ENCODE measurements around the gene SIRPG. TPM values are rescaled to one million over a fixed set of nuclear protein-coding genes. Genes with fewer than 3 reads are reported as not detected.

SIRPG gene
- total and polyA plus RNA-seq, 2 of the 13 experiments (the other 11 are each of a cell fraction or from before 2014, with no cell fraction given) = not detected

GRCh38 chr20:1688886-1689538, 31.4 kb upstream of the SIRPG start:
- no peaks in the 10 kb centered on the region for H3K79me2 ChIP-seq (ENCODE audit: insufficient read depth, low read length)
- H3K9me3 ChIP-seq (ENCODE audit: low read length) = no peaks in the 10 kb centered on the region
- H3K4me1 ChIP-seq (ENCODE audit: insufficient read depth, low read length) = no peaks in the 10 kb centered on the region
- intact Hi-C loops (cut with micrococcal nuclease; ENCODE audit: unreplicated experiment) = no loop called here
- WGBS (ENCODE audit: low lambda C conversion rate) = 15% methylated on average over 4 of the region's 4 CpGs
- in situ Hi-C loops (cut with HindIII; ENCODE audit: extremely low pct_ligation_motif_present, low pct_unique_long_range_greater_than_20kb) = no loop called here
- H3K36me3 ChIP-seq (replicated peaks in 1 of 2; ENCODE audit: control insufficient read depth in 1 of 2, insufficient read depth in 2 of 2, low read length in 2 of 2) = no peaks in the 10 kb centered on the region
- ChIA-PET POLR2A (no interaction called here), CTCF (ENCODE audit: low intra/inter-chr PET ratio, low total read pairs) (no interaction called here)
- no TSS peak for BruUV-seq (replicated peaks)
- DNase-seq (ENCODE audit: low spot score) = no peak
- H2AFZ ChIP-seq (ENCODE audit: low read length) = no peak overlapping the region
- no peak overlapping the region for H3K4me3 ChIP-seq (replicated peaks in 1 of 3; ENCODE audit: insufficient read depth in 1 of 3, low read depth in 2 of 3, low read length in 3 of 3)
- no peak for FAIRE-seq
- H3K27me3 ChIP-seq (ENCODE audit: control insufficient read depth in 1 of 2, insufficient read depth in 2 of 2, low read length in 2 of 2) = peaks cover 0 to 11% of the 10 kb centered on the region in 2 experiments; a peak in 1 of 5 replicates
- ATAC-seq = no peak
- no peak overlapping the region for H3K27ac ChIP-seq (ENCODE audit: extremely low read length, insufficient read depth, low read length)
- no peak overlapping the region for H3K9ac ChIP-seq (ENCODE audit: insufficient read depth, low read depth, low read length)
- H3K4me2 ChIP-seq (ENCODE audit: low read depth, low read length) = no peak overlapping the region
- TF ChIP-seq MAFK (conservative IDR thresholded peaks at IDR 0.05 in 1 of 2, IDR thresholded peaks at IDR 0.05 in 1 of 2; ENCODE audit: low read length in 2 of 2) (0 out of 4 replicates have a peak, but pooled peaks of 1 of the 2 experiments have one; percentile 1), TFAP4 (IDR thresholded peaks at IDR 0.05; ENCODE audit: borderline replicate concordance, low read depth) (no peak)
- no peaks in the 10 kb centered on the region for H4K20me1 ChIP-seq (ENCODE audit: insufficient read depth, low read length)

- Histone ChIP-seq H2AFZ (ENCODE audit: low read length) (no peak overlapping the region), H3K79me2 (ENCODE audit: insufficient read depth, low read length) (no peaks in the 10 kb centered on the region), H3K27ac (ENCODE audit: extremely low read length, insufficient read depth, low read length) (no peak overlapping the region), H3K27me3 (ENCODE audit: control insufficient read depth in 1 of 2, insufficient read depth in 2 of 2, low read length in 2 of 2) (peaks cover 0 to 11% of the 10 kb centered on the region in 2 experiments; a peak in 1 of 5 replicates), H4K20me1 (ENCODE audit: insufficient read depth, low read length) (no peaks in the 10 kb centered on the region), H3K9ac (ENCODE audit: insufficient read depth, low read depth, low read length) (no peak overlapping the region), H3K36me3 (replicated peaks in 1 of 2; ENCODE audit: control insufficient read depth in 1 of 2, insufficient read depth in 2 of 2, low read length in 2 of 2) (no peaks in the 10 kb centered on the region), H3K4me2 (ENCODE audit: low read depth, low read length) (no peak overlapping the region), H3K4me3 (replicated peaks in 1 of 3; ENCODE audit: insufficient read depth in 1 of 3, low read depth in 2 of 3, low read length in 3 of 3) (no peak overlapping the region), H3K9me3 (ENCODE audit: low read length) (peaks cover 11% of the 10 kb centered on the region; the same call in 1 of the 2 replicates), H3K4me1 (ENCODE audit: insufficient read depth, low read length) (no peaks in the 10 kb centered on the region)
- ATAC-seq (no peak), DNase-seq (ENCODE audit: low spot score) (no peak), FAIRE-seq (no peak)
- intact Hi-C loops (cut with micrococcal nuclease; ENCODE audit: unreplicated experiment) = no loop called here
- ChIA-PET POLR2A (no interaction called here), CTCF (ENCODE audit: low intra/inter-chr PET ratio, low total read pairs) (no interaction called here)
- in situ Hi-C loops (cut with HindIII; ENCODE audit: extremely low pct_ligation_motif_present, low pct_unique_long_range_greater_than_20kb) = no loop called here
- BruUV-seq (replicated peaks) = no TSS peak
- TF ChIP-seq JARID2 (CRISPR knock-in tag; IDR thresholded peaks at IDR 0.05; ENCODE audit: insufficient replicate concordance) (no peak), HNRNPK (IDR thresholded peaks at IDR 0.05; ENCODE audit: low read depth, low read length, poor library complexity, severe bottlenecking) (peak; percentile 39)
These were observed 29.5 kb upstream of the SIRPG start for GRCh38 chr20:1687053-1687452.
